ENCODE data around the gene ANKRD13C.
"Not testable (repeated sequence)": the region's sequence is repeated elsewhere in the genome, so short reads cannot be mapped to it uniquely, and the experiment has no call there.

ANKRD13C gene

GRCh38 chr1:70354332-70355110 is at the start of gene ANKRD13C:
Gene ANKRD13C, minus strand, starts transcription at chr1:70354722. Its CDS starts 314 bp downstream, at chr1:70354408.
- DNase-seq = peak; percentile 97

DNA sequence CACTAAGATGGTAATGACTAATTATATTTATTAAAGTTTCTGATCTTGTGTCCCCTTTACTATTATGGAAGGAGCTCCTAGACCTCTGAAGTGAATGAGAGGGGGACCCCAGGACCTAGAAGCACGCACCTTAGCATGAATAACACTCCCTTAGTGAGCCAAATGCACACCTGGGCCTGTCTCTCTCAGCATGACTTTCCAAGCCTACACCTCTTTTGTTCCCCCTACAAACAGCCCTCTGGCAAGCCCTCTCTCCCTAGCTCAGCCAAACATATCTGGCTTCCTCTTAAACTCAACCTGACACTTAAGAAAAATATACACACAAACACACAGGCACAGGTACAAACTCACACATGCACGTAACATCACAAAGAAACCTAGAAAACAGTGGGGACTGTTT is 49.2 kb upstream of the ANKRD13C start:
- DNase-seq = no peak

GRCh38 chr1:70401974-70402373 is 47.5 kb upstream of the ANKRD13C start:
- no peak for DNase-seq

DNA sequence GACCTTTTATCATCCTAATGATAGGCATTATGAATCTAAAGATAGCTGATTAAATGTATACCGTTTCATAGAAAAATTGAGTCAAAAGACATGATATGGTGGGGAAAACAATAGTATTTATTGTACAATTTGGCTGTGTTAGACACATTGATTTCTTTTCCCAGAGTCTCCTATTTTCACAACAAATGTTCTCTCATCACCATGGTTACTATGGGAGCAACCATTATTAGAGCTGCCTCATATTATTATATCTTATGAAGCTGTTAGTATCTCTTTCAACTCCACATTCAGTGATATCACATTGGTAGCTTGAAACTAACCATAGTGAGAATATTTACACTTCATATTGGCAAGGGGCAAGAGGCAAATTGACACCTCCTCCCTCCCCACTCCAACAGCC is 45.8 kb upstream of the ANKRD13C start:
- no peak for DNase-seq

- DNase-seq = no peak
These were observed 42.5 kb upstream of the ANKRD13C start for GRCh38 chr1:70397013-70397412.

DNA sequence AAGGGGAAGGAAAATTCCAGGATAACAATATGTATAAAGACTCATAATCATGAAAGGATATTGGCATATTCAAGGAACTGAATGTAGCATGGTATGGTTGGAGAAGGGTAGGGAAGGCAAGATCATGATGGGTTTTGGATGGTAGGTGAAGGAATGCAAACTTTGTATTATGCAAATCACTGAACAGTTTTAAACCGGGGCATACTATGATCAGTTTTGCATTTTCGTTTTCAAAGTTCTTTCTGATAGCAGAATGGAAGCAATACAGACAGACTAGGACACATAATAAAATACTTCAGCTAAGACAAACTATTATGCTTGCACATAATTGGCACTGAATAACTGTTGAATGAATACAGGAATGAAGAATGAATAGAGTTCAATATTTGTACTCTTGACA is 42.1 kb upstream of the ANKRD13C start:
- no peak for DNase-seq

DNA sequence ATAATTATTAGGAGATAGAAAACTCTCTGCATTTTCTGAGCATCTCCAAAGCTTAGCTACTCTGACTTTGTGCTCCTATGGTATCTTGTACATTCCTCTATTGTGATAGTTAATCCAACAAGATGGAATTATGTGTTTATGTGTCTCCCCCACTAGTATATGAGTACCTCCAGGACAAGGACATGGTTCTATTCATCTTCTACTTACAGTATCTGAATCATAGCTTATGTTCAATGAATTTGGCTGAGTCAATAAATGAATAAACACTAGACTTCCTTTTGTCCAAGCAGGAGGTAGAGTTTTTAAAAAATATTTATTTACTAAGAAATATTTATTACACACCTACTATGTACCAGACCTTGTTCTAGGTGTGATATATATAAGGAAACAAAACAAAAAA is 38.1 kb upstream of the ANKRD13C start:
- no peak for DNase-seq

GRCh38 chr1:70387507-70387906 is 33.0 kb upstream of the ANKRD13C start:
- DNase-seq = no peak

- no peak for DNase-seq
These were observed 31.6 kb upstream of the ANKRD13C start for GRCh38 chr1:70386121-70386520.

GRCh38 chr1:70385477-70385876 is 31.0 kb upstream of the ANKRD13C start:
- DNase-seq = no peak

DNA sequence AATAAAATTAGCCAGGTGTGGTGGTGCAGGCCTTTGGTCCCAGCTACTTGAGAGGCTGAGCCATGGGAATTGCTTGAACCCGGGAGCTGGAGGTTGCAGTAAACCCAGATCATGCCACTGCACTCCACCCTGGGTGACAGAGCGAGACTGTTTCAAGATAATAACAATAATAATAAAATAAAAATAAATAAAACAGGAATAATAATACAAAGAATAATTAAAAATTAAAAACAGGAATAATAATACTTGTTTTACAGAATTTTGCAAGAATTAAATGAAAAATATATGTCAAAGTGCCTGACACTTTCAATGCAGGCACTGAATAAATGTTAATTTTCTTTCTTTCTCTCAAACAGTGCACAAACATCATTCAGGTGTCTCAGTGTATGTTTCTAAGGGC is 30.0 kb upstream of the ANKRD13C start:
- DNase-seq = no peak

- DNase-seq = no peak
These were observed 29.0 kb upstream of the ANKRD13C start for GRCh38 chr1:70383483-70383882.

DNA sequence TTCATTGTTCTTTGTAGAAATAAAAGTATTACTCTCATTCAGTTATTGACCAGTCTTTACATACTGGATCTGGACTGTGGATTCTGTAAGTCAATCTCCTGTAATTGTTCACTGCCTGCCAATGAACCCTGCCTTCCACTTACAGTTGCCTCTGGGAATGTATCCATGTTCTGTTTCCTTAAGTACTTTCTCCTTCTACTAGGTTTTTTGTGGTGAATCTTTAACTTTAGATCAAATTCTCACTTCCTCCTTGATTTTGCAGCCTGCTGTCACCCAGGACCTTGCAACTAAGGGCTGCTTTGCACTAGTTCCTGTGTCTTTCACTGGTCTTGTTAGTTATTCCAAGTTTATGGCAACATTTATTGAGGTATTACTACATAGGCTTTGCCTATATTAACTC is 28.2 kb upstream of the ANKRD13C start:
- DNase-seq = no peak

DNA sequence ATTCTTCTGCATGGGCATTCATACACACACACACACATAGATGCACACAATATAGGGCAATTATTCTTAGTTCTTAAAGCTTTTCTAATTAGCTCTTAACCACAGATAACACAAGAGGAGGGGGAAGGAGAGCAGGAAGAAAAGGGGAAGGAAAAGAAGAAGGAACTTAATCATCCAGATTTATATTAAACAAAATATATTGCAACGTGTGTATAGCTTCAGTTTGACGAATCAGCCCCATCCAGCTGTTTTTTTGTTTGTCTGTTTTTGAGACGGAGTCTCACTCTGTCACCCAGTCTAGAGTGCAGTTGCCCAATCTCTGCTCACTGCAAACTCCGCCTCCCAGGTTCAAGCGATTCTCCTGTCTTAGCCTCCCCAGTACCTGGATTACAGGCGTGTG is 21.7 kb upstream of the ANKRD13C start:
- no peak for DNase-seq

DNA sequence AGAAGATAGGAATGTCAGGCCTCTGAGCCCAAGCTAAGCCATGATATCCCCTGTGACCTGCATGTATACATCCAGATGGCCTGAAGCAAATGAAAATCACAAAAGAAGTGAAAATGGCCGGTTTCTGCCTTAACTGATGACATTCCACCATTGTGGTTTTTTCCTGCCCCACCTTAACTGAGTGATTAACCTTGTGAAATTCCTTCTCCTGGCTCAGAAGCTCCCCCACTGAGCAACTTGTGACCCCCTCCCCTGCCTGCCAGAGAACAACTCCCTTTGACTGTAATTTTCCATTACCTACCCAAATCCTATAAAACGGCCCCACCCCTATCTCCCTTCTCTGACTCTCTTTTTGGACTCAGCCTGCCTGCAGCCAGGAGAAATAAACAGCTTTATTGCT is 19.1 kb upstream of the ANKRD13C start:
- DNase-seq = not testable (repeated sequence)

DNA sequence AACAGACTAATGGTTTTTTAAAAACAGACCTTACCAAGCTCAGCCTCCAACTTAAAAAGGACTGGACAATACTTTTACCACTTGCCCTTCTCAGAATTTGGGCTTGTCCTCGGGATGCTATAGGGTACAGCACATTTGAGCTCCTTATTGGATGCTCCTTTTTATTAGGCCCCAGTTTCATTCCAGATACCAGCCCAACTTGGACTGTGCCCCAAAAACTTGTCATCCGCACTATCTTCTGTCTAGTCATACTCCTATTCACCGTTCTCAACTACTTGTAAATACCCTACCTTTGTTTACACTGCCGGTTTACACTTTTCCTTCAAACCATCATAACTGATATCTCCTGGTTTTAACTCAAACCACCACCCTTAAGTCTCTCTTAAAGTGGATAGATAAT is 17.9 kb upstream of the ANKRD13C start:
- DNase-seq = no peak

DNA sequence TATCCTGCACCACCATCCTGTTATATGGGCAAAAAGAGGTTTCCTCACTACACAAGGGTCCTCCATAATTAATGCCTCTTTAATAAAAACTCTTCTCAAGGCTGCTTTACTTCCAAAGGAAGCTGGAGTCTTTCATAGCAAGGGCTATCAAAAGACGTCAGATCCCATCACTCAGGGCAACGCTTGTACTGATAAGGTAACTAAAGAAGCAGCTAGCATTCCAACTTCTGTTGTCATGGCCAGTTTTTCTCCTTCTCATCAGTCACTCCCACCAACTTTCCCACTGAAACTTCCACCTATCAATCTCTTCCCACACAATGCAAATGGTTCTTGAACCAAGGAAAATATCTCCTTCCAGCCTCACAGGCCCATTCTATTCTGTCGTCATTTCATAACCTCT is 17.1 kb upstream of the ANKRD13C start:
- DNase-seq = not testable (repeated sequence)

DNA sequence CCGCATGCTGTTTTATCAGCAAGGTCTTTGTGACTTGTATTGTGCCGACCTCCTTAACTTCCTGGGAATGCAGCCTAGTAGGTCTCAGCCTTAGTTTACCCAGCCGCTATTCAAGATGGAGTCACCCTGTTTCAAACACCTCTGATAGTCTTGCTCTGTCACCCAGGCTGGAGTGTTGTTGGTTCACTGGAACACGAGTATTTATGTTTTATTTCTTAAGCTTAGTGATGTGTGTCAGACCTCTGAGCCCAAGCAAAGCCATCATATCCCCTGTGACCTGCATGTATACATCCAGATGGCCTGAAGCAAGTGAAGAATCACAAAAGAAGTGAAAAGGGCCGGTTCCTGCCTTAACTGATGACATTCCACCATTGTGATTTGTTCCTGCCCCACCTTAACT is 12.9 kb upstream of the ANKRD13C start:
- DNase-seq = not testable (repeated sequence)

DNA sequence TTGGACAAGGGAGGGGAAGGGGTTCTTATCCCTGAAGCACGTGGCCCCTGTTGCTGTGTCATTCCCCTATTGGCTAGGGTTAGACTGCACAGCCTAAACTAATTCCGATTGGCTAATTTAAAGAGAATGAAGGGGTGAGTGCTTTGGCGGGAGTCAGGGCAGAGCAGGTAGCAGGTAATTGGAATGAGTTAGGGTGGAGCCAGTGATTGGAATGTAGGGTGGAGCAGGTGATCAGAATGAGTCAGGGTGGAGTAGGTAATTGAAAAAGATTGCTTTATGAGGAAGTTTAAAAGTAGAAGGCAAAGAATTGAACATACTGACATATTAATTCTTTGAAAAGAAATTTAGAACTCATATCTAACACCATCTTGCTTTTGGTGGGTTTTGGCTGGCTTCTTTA is 12.5 kb upstream of the ANKRD13C start:
- DNase-seq = not testable (repeated sequence)

DNA sequence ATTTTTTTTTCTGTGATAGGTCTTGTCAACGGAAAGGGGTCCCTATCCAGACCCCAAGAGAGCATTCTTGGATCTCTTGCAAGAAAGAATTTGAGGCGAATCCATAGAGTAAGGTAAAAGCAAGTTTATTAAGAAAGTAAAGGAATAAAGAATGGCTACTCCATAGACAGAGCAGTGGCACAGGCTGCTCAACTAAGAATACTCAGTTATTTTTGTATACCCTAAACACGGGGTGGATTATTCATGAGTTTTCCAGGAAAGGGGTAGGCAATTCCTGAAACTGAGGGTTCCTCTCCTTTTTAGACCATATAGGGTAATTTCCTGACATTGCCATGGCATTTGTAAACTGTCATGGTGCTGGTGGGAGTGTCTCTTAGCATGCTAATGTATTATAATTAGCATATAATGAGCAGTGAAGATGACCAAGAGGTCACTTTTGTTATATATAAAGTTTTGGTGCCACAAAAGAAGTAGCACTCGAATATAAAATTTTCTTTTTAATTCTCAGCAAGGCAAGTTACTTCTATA is 12.0 kb upstream of the ANKRD13C start:
- DNase-seq = not testable (repeated sequence)

DNA sequence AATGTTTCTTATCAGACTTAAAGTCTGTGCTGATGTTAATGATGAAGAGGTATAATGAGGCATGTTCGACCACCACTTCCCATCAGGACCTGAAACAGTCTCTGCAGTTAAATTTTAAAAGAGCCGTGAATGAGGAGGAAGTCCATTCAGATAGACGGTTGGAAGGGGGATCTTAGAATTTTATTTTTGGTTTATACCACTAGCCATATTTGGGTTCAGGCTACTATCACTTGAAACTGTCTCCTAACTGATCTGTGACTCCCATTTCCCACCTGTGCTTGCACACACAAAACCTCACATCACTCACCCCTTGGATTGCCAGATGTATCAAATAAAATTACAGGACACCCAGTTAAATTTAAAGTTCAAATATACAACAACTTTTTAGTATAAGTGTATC is 9.9 kb upstream of the ANKRD13C start:
- no peak for DNase-seq

DNA sequence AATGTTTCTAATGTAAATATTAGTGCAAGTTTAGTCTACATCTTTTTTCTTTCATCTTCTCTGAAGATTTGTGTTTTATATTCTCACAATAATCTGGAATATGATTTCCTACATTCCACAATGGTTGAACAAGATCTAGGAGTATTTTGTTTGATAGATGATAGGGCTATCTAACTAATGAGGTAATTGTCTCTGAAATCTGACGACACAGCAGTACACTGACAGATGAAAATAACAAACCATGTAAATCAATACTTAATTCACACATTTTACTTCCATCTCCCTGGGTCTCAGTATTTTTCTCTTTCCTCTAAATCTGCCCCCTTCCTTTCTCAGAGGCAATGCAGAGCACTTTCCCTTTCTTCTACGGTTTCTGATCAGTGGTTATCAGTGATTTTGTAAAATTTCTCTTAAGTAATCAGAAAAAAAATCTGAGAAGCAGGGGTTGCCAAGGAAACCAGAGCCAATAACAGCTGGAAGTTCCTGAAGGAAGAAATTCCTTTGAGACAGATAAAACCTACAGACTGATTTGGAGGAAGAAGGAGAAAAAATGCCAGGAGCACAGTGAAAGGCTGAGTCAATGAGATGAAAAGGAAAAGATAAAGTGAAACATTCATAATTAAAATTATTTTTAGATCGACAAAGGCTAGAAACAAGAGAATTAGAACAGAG is 7.3 kb upstream of the ANKRD13C start:
- DNase-seq = no peak

- DNase-seq = no peak
These were observed 5.8 kb upstream of the ANKRD13C start for GRCh38 chr1:70360321-70360720.

GRCh38 chr1:70358921-70359564 is 4.5 kb upstream of the ANKRD13C start:
- DNase-seq = no peak

Measured in left hindlimb (tissue), 1 donor.